HL-60 (cell line): ENCODE data around the gene PCDH12.

Experiments used
- GABPA ChIP-seq: IDR thresholded peaks from 2 replicates; pipeline ENCODE4 v1.6.1; 2012; ENCODE audit warnings: low read depth
- POLR2AphosphoS5 ChIP-seq: IDR thresholded peaks from 2 replicates; pipeline ENCODE4 v1.6.1; 2012; ENCODE audit warnings: low read depth
- SPI1 ChIP-seq: IDR thresholded peaks from 2 replicates; pipeline ENCODE4 v1.6.1; 2012; ENCODE audit warnings: low read depth, mild to moderate bottlenecking, borderline replicate concordance
- TF ChIP-seq, protein P1 (sequence below): IDR thresholded peaks from one replicate; pipeline ENCODE4 v1.5.1; 2011; ENCODE audit warnings: low read length, control low read depth, inconsistent platforms; ENCODE audit not compliant: insufficient read depth
- TF ChIP-seq, protein P2 (sequence below): IDR thresholded peaks from 2 replicates; pipeline ENCODE4 v1.6.1; 2012; ENCODE audit warnings: low read depth; ENCODE audit not compliant: insufficient replicate concordance

DNA sequence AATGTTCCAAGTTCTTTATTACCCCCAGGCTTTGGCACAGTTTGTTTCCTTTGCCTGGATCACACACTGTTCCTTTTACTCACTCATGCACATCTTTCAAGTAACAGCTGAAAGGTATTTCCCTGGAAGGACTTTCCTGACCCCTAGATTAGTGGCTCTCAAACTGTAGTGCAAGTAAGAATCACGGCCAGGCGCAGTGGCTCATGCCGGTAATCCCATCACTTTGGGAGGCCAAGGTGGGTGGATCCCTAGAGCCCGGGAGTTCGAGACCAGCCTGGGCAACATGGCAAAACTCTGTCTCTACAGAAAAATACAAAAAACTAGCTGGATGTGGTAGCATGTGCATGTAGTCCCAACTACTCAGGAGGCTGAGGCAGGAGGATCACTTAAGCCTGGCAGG is 53.5 kb downstream of the PCDH12 start:
- TF ChIP-seq, protein P1, sequence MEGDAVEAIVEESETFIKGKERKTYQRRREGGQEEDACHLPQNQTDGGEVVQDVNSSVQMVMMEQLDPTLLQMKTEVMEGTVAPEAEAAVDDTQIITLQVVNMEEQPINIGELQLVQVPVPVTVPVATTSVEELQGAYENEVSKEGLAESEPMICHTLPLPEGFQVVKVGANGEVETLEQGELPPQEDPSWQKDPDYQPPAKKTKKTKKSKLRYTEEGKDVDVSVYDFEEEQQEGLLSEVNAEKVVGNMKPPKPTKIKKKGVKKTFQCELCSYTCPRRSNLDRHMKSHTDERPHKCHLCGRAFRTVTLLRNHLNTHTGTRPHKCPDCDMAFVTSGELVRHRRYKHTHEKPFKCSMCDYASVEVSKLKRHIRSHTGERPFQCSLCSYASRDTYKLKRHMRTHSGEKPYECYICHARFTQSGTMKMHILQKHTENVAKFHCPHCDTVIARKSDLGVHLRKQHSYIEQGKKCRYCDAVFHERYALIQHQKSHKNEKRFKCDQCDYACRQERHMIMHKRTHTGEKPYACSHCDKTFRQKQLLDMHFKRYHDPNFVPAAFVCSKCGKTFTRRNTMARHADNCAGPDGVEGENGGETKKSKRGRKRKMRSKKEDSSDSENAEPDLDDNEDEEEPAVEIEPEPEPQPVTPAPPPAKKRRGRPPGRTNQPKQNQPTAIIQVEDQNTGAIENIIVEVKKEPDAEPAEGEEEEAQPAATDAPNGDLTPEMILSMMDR: no peak
- TF ChIP-seq, protein P2, sequence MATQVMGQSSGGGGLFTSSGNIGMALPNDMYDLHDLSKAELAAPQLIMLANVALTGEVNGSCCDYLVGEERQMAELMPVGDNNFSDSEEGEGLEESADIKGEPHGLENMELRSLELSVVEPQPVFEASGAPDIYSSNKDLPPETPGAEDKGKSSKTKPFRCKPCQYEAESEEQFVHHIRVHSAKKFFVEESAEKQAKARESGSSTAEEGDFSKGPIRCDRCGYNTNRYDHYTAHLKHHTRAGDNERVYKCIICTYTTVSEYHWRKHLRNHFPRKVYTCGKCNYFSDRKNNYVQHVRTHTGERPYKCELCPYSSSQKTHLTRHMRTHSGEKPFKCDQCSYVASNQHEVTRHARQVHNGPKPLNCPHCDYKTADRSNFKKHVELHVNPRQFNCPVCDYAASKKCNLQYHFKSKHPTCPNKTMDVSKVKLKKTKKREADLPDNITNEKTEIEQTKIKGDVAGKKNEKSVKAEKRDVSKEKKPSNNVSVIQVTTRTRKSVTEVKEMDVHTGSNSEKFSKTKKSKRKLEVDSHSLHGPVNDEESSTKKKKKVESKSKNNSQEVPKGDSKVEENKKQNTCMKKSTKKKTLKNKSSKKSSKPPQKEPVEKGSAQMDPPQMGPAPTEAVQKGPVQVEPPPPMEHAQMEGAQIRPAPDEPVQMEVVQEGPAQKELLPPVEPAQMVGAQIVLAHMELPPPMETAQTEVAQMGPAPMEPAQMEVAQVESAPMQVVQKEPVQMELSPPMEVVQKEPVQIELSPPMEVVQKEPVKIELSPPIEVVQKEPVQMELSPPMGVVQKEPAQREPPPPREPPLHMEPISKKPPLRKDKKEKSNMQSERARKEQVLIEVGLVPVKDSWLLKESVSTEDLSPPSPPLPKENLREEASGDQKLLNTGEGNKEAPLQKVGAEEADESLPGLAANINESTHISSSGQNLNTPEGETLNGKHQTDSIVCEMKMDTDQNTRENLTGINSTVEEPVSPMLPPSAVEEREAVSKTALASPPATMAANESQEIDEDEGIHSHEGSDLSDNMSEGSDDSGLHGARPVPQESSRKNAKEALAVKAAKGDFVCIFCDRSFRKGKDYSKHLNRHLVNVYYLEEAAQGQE: no peak
- no peak for TF ChIP-seq POLR2AphosphoS5
- TF ChIP-seq GABPA: no peak
- TF ChIP-seq SPI1: no peak
